ENCODE results near the gene KRTAP4-1.

GRCh38 chr17:41190328-41190727 is 5.6 kb upstream of the KRTAP4-1 start:
- TF ChIP-seq POLR2AphosphoS5 (IDR thresholded peaks at IDR 0.05), result no peak
- TF ChIP-seq, protein P1, sequence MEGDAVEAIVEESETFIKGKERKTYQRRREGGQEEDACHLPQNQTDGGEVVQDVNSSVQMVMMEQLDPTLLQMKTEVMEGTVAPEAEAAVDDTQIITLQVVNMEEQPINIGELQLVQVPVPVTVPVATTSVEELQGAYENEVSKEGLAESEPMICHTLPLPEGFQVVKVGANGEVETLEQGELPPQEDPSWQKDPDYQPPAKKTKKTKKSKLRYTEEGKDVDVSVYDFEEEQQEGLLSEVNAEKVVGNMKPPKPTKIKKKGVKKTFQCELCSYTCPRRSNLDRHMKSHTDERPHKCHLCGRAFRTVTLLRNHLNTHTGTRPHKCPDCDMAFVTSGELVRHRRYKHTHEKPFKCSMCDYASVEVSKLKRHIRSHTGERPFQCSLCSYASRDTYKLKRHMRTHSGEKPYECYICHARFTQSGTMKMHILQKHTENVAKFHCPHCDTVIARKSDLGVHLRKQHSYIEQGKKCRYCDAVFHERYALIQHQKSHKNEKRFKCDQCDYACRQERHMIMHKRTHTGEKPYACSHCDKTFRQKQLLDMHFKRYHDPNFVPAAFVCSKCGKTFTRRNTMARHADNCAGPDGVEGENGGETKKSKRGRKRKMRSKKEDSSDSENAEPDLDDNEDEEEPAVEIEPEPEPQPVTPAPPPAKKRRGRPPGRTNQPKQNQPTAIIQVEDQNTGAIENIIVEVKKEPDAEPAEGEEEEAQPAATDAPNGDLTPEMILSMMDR (IDR thresholded peaks at IDR 0.05 in 8 of 11, conservative IDR thresholded peaks at IDR 0.05 in 3 of 11), result no peak
- TF ChIP-seq POLR2A (IDR thresholded peaks at IDR 0.05), result no peak
